Measurements from ENCODE around the gene FAF1.
"Not testable (repeated sequence)": the region's sequence is repeated elsewhere in the genome, so short reads cannot be mapped to it uniquely, and the experiment has no call there.

FAF1 gene

GRCh38 chr1:50910356-50910755, 49.7 kb downstream of the FAF1 start:
- not testable (repeated sequence) for DNase-seq (ENCODE audit: low read depth in 2 of 2)

- not testable (repeated sequence) for DNase-seq (ENCODE audit: low read depth in 2 of 2)
These were observed 52.5 kb downstream of the FAF1 start for GRCh38 chr1:50907610-50908009.

- DNase-seq (ENCODE audit: low read depth in 2 of 2): not testable (repeated sequence)
These were observed 54.0 kb downstream of the FAF1 start for GRCh38 chr1:50906050-50906449.

GRCh38 chr1:50902419-50902818, 57.6 kb downstream of the FAF1 start:
- no peak for DNase-seq (ENCODE audit: low read depth in 2 of 2)

- DNase-seq (ENCODE audit: low read depth in 2 of 2): no peak
These were observed 58.2 kb downstream of the FAF1 start for GRCh38 chr1:50901872-50902271.

GRCh38 chr1:50898773-50899172, 61.3 kb downstream of the FAF1 start:
- DNase-seq (ENCODE audit: low read depth in 2 of 2): no peak

GRCh38 chr1:50894340-50894739, 65.7 kb downstream of the FAF1 start:
- DNase-seq (ENCODE audit: low read depth in 2 of 2): no peak

- DNase-seq (ENCODE audit: low read depth in 2 of 2): no peak
These were observed 66.6 kb downstream of the FAF1 start for GRCh38 chr1:50893466-50893865.

- not testable (repeated sequence) for DNase-seq (ENCODE audit: low read depth in 2 of 2)
These were observed 72.5 kb downstream of the FAF1 start for GRCh38 chr1:50887555-50887954.

- DNase-seq (ENCODE audit: low read depth in 2 of 2): no peak
These were observed 79.7 kb downstream of the FAF1 start for GRCh38 chr1:50880373-50880772.

GRCh38 chr1:50879137-50879536, 80.9 kb downstream of the FAF1 start:
- no peak for DNase-seq (ENCODE audit: low read depth in 2 of 2)

- no peak for DNase-seq (ENCODE audit: low read depth in 2 of 2)
These were observed 81.6 kb downstream of the FAF1 start for GRCh38 chr1:50878434-50878833.

- DNase-seq (ENCODE audit: low read depth in 2 of 2): no peak
These were observed 82.4 kb downstream of the FAF1 start for GRCh38 chr1:50877641-50878040.

GRCh38 chr1:50873458-50874187, 86.4 kb downstream of the FAF1 start:
- DNase-seq (ENCODE audit: low read depth in 2 of 2): peak; percentile 23 to 59

- DNase-seq (ENCODE audit: low read depth in 2 of 2): not testable (repeated sequence)
These were observed 95.2 kb downstream of the FAF1 start for GRCh38 chr1:50864845-50865244.

- DNase-seq (ENCODE audit: low read depth in 2 of 2): no peak
These were observed 98.3 kb downstream of the FAF1 start for GRCh38 chr1:50861772-50862171.

- DNase-seq (ENCODE audit: low read depth in 2 of 2): no peak
These were observed 99.4 kb downstream of the FAF1 start for GRCh38 chr1:50860702-50861101.

GRCh38 chr1:50860256-50860655, 99.8 kb downstream of the FAF1 start:
- DNase-seq (ENCODE audit: low read depth in 2 of 2): no peak

- no peak for DNase-seq (ENCODE audit: low read depth in 2 of 2)
These were observed 100.4 kb downstream of the FAF1 start for GRCh38 chr1:50859657-50860056.

- DNase-seq (ENCODE audit: low read depth in 2 of 2): no peak
These were observed 101.3 kb downstream of the FAF1 start for GRCh38 chr1:50858761-50859160.

GRCh38 chr1:50857702-50858101, 102.4 kb downstream of the FAF1 start:
- DNase-seq (ENCODE audit: low read depth in 2 of 2): no peak

- DNase-seq (ENCODE audit: low read depth in 2 of 2): no peak
These were observed 106.7 kb downstream of the FAF1 start for GRCh38 chr1:50853325-50853724.

- no peak for DNase-seq (ENCODE audit: low read depth in 2 of 2)
These were observed 107.2 kb downstream of the FAF1 start for GRCh38 chr1:50852889-50853288.

GRCh38 chr1:50851466-50851865, 108.6 kb downstream of the FAF1 start:
- no peak for DNase-seq (ENCODE audit: low read depth in 2 of 2)
